GM21367 (cell line): ENCODE data around the gene SH3BP5L.

ENCODE experiments used
- ATAC-seq: cut with Tn5 transposase; IDR thresholded peaks from one replicate; pipeline ENCODE4 v1.9.1; 2021; ENCODE audit not compliant: unreplicated experiment

SH3BP5L gene

GRCh38 chr1:248782416-248783141 lies 43.1 kb downstream of the SH3BP5L start:
- no peak for ATAC-seq

- no peak for ATAC-seq
Observed at GRCh38 chr1:248779350-248779749, 46.4 kb downstream of the SH3BP5L start.

- no peak for ATAC-seq
Observed at GRCh38 chr1:248778906-248779305, 46.8 kb downstream of the SH3BP5L start.

- no peak for ATAC-seq
Observed at GRCh38 chr1:248776991-248777390, 48.7 kb downstream of the SH3BP5L start.

- no peak for ATAC-seq
Observed at GRCh38 chr1:248775441-248775840, 50.3 kb downstream of the SH3BP5L start.
